Measurements from ENCODE around the gene TRPM3.

GRCh38 chr9:70625078-70625477 is 496.3 kb downstream of the TRPM3 start:
- TF ChIP-seq CTCF (conservative IDR thresholded peaks at IDR 0.05), result no peak
- TF ChIP-seq EZH2 (IDR thresholded peaks at IDR 0.05; ENCODE audit: low read depth), result no peak
